ENCODE results near the gene MEG3.

MEG3 gene

DNA sequence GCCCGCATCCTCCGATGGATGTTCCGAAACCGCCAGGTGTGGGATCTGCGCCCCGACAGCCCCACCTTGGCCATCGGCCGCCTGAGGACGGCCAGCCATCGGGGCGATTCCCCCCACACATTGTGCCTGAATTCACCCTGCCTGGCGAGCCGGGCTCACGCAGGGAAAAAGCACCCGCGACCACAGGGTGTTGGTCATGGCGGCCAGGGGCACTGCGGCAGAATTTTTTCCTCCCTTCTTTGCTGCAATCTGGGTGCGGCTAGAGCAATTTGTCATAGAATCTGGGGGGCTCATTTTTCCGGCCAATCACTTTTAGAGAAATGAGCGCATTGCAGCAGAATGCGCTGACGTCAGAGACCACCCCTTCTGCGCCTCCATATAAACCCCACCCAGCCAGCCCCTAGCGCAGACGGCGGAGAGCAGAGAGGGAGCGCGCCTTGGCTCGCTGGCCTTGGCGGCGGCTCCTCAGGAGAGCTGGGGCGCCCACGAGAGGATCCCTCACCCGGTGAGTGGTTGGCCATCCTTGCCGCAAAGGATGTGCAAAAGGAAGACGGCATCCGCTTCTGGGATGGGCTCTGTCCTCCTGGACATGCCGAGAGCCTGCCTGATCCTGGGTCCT is at the start of gene MEG3:
Gene MEG3 (plus strand): TSS at position 406 of the 619 bp plus-strand sequence.
- DNase-seq: no peak

DNA sequence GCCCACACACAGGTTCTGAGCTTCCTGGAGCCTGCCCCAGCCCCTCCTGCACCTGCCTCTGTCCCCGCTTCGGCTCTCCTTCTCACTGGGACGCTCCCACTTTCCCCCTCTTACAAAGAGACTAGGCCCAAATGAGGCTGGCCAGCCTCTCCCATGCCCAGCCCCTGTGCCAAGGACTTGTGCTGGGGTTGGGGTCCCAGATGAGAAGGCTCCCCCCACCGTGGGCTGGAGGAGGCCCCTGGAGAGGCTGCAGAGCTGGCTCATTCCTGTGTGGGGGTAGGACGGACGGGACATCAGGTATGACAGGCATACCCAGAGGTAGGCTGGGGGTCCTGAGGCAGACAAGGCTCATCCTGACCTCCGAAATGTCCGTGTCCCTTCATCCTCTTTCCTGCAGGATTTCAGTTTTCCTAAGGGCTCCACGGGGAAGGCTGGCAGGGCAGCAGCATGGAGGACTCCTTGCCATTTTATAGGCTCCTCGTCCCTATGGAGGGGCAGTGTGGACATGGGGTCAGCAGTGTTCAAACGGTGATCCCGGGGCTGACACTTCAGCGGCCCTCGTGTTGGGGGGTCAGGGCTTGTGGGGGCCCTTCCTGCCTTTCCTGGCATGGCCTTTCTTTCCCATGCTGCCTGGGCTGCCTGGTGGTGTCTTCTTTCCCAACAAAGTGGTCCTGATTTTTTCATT is 49.1 kb upstream of the MEG3 start:
- DNase-seq: no peak

DNA sequence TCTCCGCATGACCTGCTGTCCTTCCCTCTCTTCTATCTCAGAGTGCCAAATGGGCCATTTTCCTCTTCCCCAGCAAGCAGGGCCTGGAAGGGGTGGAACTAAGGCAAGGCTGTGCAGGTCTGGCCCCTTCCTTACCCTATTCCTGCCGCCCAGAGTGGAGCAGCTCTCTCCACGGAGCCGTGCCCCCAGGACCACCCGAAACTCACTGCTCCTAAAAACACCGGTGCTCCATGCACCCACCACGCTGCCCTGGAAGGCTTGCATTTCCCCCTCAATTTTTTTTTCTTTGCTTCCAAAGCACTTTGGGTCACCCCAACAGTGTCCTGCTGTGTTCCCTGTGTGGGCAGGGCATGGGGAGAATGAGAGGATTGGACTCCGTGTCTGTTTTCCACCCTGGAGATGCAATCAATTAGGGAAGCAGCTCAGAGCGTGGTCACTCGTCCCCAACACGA is 48.5 kb upstream of the MEG3 start:
- no peak for DNase-seq

DNA sequence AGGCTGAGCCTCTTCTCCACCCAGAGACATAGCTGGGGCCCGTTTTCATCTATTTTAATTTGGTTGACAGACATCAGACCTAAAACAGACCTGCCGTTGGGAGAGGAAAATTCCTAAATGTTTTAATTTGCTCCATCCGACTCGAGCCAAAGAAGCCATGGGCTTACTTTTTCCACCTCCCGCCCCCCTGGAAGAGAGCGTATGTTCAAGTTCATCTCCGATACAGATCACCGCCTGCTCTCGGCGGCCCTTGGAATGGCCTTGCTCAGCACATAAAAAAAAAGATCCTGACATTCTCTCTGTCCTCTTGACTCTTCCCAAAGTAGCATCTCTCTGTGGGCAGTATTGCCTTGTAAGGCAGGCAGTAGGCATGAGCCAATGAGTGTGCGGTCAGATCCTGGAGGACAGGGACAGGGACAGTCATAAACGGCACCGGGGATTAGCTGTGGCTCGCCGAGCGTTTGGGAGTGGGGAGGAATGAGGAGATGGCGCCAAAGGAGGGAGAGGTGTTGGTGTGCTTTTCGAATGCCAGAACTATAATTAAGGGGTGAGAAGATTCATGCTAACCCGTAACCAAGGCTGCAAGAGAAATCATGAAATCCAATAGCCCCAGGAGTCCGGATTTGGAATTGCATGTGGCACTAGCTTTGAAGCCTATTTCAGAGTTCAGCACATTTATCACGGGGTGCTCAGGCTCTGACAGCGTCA is 47.9 kb upstream of the MEG3 start:
- no peak for DNase-seq

DNA sequence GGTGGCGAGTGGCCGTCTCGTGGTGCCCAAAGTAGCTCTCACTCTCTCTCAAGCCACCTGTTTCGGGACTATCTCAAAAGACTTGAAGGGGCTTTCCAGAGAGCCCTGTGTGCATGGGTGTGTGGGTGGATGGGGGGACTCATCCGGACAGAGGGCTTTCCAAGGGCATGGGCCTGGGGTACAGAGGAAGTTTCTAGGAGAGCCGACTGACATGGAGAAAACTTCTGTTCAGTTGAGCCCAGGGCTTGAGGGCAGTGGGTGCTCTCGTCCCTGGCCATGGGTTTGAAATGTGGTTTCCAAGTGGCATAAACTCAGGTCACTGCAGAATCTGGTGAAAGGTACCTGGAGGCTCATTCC is 47.4 kb upstream of the MEG3 start:
- no peak for DNase-seq

DNA sequence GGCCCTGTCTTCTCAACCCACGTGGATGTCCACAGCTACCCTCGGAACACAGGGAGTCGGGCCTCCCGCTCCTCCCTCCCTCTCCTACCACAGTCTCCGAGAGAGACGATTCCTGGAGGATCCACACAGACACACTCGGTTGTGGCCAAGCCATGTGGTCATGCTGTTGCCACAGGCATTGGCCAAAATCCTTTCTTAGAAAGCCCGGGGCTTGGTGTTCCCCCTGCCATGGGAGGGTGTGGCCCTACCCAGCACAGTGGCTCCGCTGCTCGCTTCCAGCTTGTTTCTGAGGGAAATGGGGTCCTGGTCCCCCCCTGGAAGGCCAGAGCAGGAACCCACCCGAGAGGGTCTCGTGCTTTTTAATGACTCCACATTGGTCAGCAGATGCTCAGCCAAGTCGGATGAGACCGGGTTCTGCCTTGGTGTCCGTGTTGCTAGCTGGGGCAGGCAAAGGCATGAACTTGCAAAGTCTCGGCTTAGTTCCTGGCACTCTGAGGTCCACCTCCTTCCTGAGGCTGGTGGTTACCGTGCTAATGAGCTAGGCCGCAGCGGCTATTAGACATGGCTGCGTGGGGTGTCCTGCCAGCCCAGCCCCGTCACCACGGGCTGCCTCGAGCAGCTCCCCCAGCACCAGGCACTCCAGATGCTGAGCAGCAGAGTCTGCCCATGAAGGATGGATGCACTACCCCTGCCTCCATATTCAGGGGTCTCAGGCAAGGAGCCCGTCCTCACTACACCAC is 46.8 kb upstream of the MEG3 start:
- no peak for DNase-seq

DNA sequence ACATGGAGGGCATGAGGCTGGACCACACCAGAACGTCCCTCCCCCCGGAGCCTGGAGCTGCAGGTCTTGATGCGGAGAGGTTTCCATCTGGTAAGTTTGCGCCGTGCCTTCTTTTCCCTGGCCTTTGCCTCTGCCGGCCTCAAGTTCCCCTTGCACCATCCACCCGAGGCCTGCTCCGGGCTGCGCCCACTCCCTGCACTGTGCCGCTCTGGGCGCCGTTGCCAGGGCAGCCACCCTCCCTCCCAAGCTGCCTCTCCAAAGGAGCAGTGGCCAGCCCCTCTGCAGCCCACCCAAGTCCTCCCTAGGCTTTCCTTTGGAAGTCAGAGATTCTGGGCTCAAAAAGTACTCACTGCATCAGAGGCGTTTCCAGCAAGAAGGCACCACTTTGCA is 46.2 kb upstream of the MEG3 start:
- DNase-seq: no peak

DNA sequence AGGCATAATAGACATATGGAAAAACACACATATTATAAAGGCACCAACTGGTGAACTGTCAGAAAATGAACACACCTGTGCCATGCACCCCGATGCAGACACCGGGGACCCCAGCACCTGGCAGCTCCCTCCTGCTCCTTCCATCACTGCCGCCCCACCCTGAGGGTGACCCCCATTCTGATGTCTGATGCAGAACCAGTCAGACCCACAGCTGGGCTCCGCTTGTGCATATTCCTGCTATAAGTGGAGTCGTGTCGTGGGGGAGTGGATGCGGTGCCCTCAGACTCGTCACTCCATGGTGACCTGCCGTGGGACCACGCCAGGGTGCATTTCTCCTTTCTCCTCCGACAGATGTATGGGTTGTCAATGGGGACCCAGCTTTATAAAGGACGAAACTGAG is 45.7 kb upstream of the MEG3 start:
- no peak for DNase-seq

DNA sequence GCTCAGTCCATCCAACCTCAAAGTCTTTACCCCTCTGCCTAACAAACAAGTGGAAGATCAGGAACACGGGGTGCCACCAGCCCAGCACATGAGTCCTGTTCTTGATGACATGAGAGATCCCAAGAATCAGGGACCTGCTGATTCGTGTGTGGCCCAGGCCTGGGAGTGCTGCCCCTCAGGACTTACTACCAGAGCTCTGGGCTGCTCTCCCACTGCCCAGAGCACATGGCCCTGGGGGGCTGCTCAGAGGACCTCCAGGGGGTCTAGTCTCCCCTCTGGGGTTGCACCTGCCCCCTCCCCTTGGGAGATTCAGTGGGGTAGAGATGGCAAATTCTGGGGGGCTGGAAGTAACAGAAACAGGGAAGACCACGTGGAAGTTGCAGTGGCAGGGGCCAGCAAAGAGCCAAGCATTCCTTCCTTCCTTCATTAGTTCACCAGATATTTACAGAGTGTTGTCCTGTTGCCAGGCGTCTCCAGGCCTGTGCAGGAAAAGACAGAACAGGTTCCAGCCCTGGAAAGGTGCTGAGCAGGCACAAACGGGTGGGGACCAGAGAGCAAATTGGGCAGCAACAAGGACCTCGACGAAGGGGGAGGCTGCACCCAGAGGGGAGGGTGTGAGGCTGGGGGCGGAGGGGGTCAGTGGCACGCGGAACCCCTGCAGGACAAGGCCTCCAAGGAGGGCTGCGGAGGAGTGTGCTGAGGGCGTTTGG is 45.1 kb upstream of the MEG3 start:
- no peak for DNase-seq

DNA sequence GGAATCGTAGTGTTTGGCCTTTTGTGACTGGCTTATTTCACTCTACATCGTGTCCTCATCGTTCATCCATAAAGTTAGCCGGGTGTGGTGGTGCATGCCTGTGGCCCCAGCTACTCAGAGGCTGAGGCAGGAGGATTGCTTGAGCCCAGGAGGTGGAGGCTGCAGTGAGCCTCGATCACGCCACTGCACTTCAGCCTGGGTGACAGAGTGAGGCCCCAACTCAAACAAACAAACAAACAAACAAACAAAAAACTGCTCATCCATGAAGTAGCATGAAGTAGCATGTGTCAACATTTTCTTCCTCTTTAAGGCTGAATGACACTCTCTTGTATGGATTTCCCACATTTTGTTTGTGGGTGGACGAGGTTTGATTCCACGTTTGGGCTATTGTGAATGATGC is 44.0 kb upstream of the MEG3 start:
- DNase-seq: no peak

DNA sequence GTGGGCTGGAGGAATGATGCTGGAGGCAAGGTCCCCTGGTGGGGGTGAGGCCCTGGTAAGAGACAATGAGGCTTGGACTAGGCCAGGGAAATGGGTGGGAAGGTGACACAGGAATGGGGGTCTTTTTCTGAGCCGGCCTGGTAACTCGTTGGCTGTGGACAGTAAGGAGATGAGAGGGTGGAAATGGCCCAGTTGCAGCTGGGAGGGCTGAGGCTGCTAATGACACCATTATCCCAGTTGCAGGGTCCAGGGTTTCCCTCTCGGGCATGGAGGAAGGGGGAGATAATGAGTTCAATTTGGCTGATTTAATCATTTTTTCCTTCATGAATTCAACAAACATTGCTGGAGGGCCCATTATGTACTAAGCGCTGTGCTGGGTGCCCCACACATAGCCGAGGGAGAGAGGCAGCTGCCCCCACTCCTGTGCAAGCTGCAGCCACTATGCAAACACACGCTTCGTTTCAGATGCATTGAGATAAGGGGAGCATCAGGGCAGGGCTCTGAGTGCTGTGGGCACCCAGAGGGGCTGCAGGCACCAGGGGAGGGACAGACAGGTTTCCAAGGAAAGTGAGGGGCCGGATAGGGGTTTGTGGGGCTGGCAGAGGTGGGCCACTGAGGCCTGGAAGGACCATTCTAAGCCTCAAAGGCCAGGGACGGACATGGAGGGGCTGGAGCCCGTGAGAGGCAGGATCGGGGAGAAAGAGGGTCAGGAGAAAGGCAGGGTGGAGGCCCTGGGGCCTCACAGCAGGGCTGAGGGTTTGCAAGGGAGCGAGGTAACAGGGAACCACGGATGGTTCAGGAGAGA is 43.2 kb upstream of the MEG3 start:
- DNase-seq: no peak

DNA sequence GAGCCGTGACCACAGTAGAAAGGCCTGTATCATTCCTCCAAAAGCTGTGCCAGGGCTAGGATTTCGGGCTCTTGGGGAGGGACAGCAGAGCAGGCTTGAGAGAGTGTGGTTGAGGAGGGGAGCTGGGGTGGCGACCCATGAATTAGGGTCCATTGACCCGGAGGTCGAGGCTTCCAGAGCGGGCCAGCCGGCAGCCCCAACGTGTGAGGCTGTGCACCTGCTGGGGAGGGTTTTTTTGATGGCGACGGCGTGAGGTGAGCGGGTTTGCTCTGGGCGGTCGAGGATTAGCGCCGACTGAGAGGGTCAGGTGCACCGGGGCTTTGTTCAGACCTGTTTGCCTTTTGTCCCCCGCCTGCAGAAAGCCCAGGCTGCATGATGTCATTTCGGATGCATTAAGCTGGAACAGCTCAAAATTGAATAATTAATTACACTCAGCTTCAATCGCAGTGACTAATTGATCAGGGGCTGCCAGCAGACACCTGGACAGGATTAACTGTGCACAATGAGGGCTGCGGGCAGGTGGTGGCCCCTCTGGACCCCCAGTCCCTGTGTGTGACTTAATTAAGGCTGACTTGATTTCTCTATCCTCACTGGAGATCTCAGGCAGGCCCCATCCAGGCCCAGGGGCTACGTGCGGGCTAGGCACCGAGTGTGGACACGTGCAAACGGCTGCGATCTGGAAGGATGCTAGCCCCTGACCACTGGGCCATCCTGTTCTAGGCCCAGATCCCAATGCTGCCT is 42.1 kb upstream of the MEG3 start:
- DNase-seq: no peak

DNA sequence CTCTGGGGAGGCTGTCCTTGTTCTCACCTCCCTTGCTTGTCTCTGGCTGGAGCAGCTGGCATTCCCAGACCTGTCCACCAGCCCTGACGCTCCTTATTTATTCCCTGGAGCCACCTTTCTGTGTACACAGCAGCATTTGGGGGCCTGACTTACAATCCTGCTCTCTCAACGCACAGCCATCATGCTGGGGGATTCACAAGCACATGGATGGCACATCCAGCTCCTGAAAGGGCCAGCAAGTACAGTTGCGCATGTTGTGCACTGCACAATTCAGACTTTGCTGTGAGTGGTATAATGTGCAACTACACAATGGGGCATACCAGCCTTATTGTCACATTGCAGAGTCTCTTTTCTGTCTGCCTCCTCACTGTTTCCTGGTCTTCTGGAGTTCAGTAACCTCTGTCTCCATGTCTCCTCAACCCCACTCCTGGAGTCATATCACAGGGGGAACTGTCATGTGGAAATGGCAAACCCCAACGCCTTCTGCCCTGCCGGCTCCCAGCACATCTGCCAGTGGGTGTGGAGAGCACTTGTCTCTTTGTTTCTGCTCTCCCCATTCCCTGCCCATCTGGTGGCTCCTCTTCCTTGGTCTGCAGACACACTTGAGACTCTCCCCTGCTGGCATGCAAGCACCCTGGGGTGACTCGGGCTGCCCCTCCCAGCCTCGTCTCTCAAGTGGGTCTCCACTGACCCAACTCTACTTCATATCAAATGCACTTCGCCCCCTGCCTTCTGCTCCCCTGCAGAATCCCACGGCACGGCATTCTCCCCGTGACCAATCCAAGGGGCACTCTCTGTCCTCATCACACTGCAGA is 41.2 kb upstream of the MEG3 start:
- no peak for DNase-seq

DNA sequence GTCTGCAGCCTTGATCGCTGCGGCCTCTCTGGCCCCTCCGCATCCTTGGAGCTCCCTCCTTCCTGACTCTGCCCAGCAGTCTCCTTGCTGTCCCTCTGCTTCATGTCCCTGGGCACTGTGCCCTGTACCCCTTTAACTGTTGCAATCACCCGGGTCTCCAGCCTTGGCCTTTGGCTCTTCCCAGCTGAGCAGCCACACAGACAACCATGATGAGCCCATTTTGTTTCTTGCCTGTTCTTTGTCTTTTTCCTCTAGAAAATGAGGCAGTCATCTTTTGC is 40.6 kb upstream of the MEG3 start:
- no peak for DNase-seq

DNA sequence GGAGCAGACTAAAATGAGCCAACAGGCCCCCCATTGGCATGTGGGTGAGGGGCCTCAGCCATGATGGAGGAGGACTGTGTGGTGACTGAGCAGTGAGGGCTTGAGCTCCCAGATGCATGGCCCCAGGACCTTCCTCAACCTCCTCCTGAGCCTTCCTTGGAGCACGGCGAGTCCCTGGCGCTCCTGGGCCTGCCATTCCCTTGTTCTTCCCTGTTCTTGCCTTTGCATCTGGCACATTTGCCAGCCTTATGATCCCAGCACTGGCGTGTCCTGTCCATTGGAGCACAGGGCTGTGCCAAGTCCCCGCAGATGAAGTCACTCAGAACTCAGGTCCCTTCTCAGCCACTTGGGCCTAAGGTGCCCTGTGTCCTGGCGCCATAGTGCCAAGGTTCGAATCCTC is 40.3 kb upstream of the MEG3 start:
- no peak for DNase-seq

DNA sequence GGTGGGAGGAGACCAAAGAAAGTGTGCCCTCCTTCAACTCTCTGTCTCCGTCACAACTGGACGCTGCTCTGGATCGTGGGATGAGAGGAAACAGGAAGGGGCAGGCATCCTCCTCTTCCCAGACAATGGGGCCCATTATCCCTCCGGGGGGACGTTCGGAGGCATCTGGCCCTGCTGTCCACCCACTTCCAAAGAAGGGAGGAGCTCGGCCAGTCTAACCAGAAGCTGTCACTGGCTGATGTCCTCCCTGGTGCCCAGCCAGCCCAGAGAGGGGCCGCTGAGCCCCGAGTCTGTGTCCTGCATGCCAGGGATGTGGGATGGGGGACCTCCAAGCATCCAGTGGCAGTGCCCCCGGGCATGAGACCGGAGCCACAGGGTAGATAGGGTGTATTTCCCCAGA is 39.8 kb upstream of the MEG3 start:
- DNase-seq: no peak

DNA sequence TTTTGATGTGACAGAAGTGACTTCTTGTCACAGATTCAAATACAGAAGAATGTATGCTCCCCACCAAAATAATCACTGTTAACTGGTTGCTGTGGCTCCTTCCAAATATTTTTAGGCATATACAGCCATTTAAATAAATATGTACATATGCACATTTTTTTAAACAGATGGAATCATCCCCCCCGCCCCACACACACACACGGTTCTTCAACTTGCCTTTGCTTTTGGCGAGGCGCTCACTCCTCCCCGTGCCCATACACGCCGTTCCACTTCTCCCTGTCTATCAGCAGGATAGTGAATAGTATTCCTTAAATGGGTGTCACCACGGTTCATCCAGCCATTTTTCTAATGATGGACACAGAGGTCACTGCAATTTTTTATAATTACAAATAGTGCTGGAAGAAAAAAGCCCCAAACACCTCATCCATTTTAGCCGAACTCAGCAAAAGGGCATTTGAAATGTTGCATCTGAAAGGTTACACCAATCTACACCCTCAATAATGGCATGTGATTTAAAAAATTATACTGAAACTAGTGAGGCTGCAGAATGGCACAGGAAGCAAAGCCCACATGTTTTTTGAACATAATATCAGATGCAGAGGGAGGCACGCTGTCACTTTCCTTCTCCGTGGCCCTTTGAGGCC is 39.2 kb upstream of the MEG3 start:
- no peak for DNase-seq

DNA sequence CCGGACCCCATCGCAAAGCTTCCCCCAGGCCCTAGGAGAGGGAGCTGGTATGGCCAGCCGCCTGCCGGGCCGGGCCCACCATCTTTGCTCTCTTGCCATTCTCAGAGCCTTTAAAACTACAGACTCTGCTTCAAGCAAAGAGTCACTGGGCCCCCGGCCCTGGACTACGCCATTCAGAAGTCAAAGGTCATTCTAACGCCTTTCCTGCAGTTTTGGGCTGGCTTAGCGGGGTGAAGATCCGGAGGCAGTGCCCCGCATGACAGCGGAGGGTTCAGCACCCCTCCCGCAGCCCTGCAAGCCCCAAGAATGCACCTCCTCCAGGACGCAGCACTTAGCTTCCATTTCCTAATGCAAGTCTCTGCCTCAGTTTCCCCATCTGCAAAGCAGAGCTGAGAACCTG is 38.3 kb upstream of the MEG3 start:
- no peak for DNase-seq

DNA sequence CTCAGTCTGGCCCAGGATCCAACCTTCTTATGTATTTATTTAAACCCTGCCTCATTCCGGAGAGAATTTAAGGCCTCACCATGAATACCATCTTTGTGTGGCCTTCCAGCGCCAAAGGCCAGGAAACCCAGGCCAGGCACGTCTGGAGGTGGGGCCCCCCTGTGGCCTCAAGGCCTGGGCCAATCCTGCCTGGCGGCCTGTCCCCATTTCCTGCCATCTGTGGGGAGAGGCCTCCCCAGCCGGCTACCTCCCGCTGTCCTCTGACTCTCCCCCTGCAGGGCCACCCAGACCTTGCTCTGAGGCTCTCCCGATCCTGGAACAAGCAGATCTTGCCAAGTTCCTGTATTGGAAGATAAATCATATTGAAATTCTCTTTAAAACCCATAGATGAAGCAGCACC is 37.4 kb upstream of the MEG3 start:
- DNase-seq: no peak

DNA sequence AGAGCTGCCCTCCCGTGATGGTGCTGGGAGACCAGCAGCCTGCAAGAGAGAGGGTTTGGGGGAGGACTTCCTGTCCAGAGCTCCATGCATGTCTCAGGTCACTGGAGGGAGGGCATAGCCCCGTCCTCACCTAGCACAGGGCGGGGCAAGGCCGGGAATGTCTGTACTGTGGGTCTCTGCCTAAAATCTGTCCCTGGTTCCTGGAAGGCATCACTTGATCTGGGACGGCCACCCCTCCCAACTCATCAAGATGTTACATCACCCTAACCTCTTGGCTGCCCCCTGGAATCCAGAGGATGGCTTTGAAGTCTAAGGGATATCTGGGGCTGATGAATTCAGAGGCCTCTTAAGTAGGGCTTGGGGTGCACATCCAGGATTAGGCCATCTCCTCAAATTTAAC is 37.0 kb upstream of the MEG3 start:
- DNase-seq: no peak

All from stimulated activated CD4-positive, alpha-beta T cell treated with anti-CD3 and anti-CD28 coated beads, Interleukin-1b, Interleukin-23, amount 100 ng/mL, for 48 hours (primary cell).